Measurements from ENCODE around the gene MBP. TPM values are rescaled to one million over a fixed set of nuclear protein-coding genes. Genes with fewer than 3 reads are reported as not detected.

The MBP gene
- total RNA-seq, 4 donors from 2014 or later: 45.0 to 60.0 (median 51.9) TPM

DNA sequence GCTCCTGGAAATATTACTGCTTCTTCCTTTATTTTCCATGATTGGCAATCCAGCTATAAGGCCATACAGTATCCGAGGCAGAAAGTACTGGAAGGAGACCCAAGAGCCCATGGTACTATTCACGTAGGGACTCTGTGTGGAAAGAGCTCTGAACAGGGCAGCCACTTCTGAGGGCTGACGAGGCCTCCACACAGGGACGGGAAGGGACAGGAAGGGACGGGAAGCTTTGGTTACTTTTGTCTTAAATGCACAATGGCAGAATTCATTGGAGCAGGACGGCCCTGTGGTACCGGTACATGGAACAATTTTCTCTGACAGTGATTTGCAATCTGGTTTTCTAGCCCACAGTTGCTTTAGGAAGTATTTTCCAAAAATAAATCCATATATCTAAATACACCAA lies 102.4 kb downstream of the MBP start:
- DNase-seq (ENCODE audit: low spot score in 2 of 2): no peak
- intact Hi-C loops (cut with DNase I; ENCODE audit: low total_unique reads): no loop called here
- 87 to 94% methylated on average over 7 of the region's 7 CpGs for WGBS, 2 donors

GRCh38 chr18:77025831-77026363 lies 106.7 kb downstream of the MBP start:
- TF ChIP-seq CTCF (IDR thresholded peaks at IDR 0.05) (no peak), POLR2A (IDR thresholded peaks at IDR 0.05) (no peak)
- 97% methylated on average over 28 of the region's 28 CpGs for WGBS, 2 donors
- intact Hi-C loops (cut with DNase I; ENCODE audit: low total_unique reads): no loop called here
- no peak overlapping the region for H3K4me3 ChIP-seq (ENCODE audit: low read depth, poor library complexity, severe bottlenecking)
- DNase-seq (ENCODE audit: low spot score in 2 of 2): no peak

More for the DNA sequence above, 102.4 kb downstream of the MBP start:
- H3K4me3 ChIP-seq (ENCODE audit: low read depth, poor library complexity, severe bottlenecking): no peak overlapping the region
- TF ChIP-seq CTCF (IDR thresholded peaks at IDR 0.05) (no peak), POLR2A (IDR thresholded peaks at IDR 0.05) (no peak)

DNA sequence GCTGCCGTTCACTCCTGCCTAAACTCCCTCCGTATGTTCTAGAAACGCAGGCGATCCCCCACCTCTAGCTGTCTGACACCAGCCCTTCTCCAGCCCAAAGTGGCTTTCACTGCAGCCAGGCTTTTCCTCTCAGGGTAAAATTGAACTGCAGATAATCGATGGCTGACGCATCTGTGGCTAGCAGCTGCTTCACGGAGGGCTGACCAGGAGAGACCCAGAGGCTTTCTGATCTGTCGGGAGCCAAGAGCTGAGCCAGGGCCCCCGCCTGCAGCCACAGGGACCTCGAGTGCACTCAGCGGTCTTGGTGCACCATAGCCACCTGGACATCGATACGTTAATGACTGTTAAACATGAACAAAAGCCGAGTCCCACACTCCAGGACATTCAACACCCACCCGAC lies 107.5 kb downstream of the MBP start:
- no peak for DNase-seq (ENCODE audit: low spot score in 2 of 2)
- 89 to 92% methylated on average over 14 to 15 of the region's 15 CpGs for WGBS, 2 donors
- no peak overlapping the region for H3K4me3 ChIP-seq (ENCODE audit: low read depth, poor library complexity, severe bottlenecking)
- TF ChIP-seq POLR2A (IDR thresholded peaks at IDR 0.05) (no peak), CTCF (IDR thresholded peaks at IDR 0.05) (no peak)
- intact Hi-C loops (cut with DNase I; ENCODE audit: low total_unique reads): no loop called here

DNA sequence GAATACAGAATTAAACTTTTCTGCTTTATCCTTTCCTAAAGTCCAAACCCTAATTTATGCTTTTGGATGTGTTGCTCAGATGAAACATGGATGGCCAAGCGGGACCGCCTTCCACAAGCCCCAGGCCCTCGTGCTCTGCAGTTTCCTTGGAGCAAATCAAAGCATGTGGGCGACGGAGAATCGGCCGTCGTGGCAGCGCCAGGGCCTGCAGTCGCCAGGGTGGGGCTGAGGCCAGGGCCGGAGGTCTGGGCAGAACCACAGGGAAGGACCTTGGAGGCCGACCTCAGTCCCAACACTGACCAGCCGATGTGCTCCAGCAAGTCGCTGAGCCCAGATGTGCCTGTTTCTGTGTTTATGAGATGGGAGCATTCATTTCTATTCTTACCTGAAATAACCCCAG lies 108.1 kb downstream of the MBP start:
- no peak for DNase-seq (ENCODE audit: low spot score in 2 of 2)
- 93 to 95% methylated on average over 14 of the region's 14 CpGs for WGBS, 2 donors
- no peak overlapping the region for H3K4me3 ChIP-seq (ENCODE audit: low read depth, poor library complexity, severe bottlenecking)
- TF ChIP-seq POLR2A (IDR thresholded peaks at IDR 0.05) (no peak), CTCF (IDR thresholded peaks at IDR 0.05) (no peak)
- intact Hi-C loops (cut with DNase I; ENCODE audit: low total_unique reads): no loop called here

GRCh38 chr18:77023102-77023782 lies 109.3 kb downstream of the MBP start:
- 84 to 85% methylated on average over 19 of the region's 19 CpGs for WGBS, 2 donors
- no peak overlapping the region for H3K4me3 ChIP-seq (ENCODE audit: low read depth, poor library complexity, severe bottlenecking)
- DNase-seq (ENCODE audit: low spot score in 2 of 2): no peak
- TF ChIP-seq POLR2A (IDR thresholded peaks at IDR 0.05) (no peak), CTCF (IDR thresholded peaks at IDR 0.05) (no peak)
- intact Hi-C loops (cut with DNase I; ENCODE audit: low total_unique reads): no loop called here

- 75 to 79% methylated on average over 5 of the region's 5 CpGs for WGBS, 2 donors
- DNase-seq (ENCODE audit: low spot score in 2 of 2): no peak
- TF ChIP-seq POLR2A (IDR thresholded peaks at IDR 0.05): no peak
- no peak for TF ChIP-seq CTCF (IDR thresholded peaks at IDR 0.05)
- H3K4me3 ChIP-seq (ENCODE audit: low read depth, poor library complexity, severe bottlenecking): no peak overlapping the region
- intact Hi-C loops (cut with DNase I; ENCODE audit: low total_unique reads): no loop called here
Observed at GRCh38 chr18:77022556-77022955, 110.0 kb downstream of the MBP start.

Measured in lower leg skin (tissue), 4 donors.